Measurements from ENCODE around the gene ALAS1. TPM values are rescaled to one million over a fixed set of nuclear protein-coding genes. Genes with fewer than 3 reads are reported as not detected.

ALAS1 gene
- total RNA-seq, 2 donors from 2014 or later, result 14.4 to 15.6 TPM

- no peaks in the 10 kb centered on the region for H3K9me3 ChIP-seq (ENCODE audit: control insufficient read depth, low read length, poor library complexity, severe bottlenecking)
- DNase-seq (no peak), ATAC-seq (no peak)
- H3K27ac Mint-ChIP-seq, result peak overlapping the region; percentile 95
- no peak overlapping the region for H3K4me3 Mint-ChIP-seq
- no peaks in the 10 kb centered on the region for H3K27me3 Mint-ChIP-seq
- H3K36me3 Mint-ChIP-seq (ENCODE audit: low read depth), result peaks cover 2% of the 10 kb centered on the region
- peaks cover 58% of the 10 kb centered on the region for H3K4me1 Mint-ChIP-seq
Measured at GRCh38 chr3:52242039-52242438, 44.1 kb downstream of the ALAS1 start.

- H3K36me3 Mint-ChIP-seq (ENCODE audit: low read depth), result peaks cover 5% of the 10 kb centered on the region
- H3K27ac Mint-ChIP-seq, result peak overlapping the region; percentile 93
- no peaks in the 10 kb centered on the region for H3K27me3 Mint-ChIP-seq
- H3K9me3 ChIP-seq (ENCODE audit: control insufficient read depth, low read length, poor library complexity, severe bottlenecking), result no peaks in the 10 kb centered on the region
- H3K4me1 Mint-ChIP-seq, result peaks cover 66% of the 10 kb centered on the region
- ATAC-seq (no peak), DNase-seq (peak in 2 of 3 donors; percentile 10 to 18)
- peak overlapping the region; percentile 85 for H3K4me3 Mint-ChIP-seq
Measured at GRCh38 chr3:52243791-52244628, 46.0 kb downstream of the ALAS1 start.

- H3K4me3 Mint-ChIP-seq, result peak within 1 kb of the TSS; percentile 89
Measured at GRCh38 chr3:52245322-52246263, 47.6 kb downstream of the ALAS1 start, which contains the start of gene PPM1M. PPM1M (plus strand) TSS chr3:52245759; CDS start chr3:52245825, 66 bp downstream.

GRCh38 chr3:52246264-52246620 lies 48.3 kb downstream of the ALAS1 start:
- peak overlapping the region; percentile 89 for H3K4me3 Mint-ChIP-seq
- DNase-seq, result no peak
- peaks cover 62% of the 10 kb centered on the region for H3K4me1 Mint-ChIP-seq

More at GRCh38 chr3:52245322-52246263, 47.6 kb downstream of the ALAS1 start, which contains the start of gene PPM1M:
- peak within 1 kb of the TSS; percentile 93 for H3K27ac Mint-ChIP-seq
- peaks cover 4% of the 10 kb centered on the region for H3K36me3 Mint-ChIP-seq (ENCODE audit: low read depth)
- no peaks in the 10 kb centered on the region for H3K9me3 ChIP-seq (ENCODE audit: control insufficient read depth, low read length, poor library complexity, severe bottlenecking)
- ATAC-seq (peak; percentile 72), DNase-seq (peak; percentile 62 to 74 (median 72))
- H3K27me3 Mint-ChIP-seq, result no peaks in the 10 kb centered on the region
- peaks cover 65% of the 10 kb centered on the region for H3K4me1 Mint-ChIP-seq

DNA sequence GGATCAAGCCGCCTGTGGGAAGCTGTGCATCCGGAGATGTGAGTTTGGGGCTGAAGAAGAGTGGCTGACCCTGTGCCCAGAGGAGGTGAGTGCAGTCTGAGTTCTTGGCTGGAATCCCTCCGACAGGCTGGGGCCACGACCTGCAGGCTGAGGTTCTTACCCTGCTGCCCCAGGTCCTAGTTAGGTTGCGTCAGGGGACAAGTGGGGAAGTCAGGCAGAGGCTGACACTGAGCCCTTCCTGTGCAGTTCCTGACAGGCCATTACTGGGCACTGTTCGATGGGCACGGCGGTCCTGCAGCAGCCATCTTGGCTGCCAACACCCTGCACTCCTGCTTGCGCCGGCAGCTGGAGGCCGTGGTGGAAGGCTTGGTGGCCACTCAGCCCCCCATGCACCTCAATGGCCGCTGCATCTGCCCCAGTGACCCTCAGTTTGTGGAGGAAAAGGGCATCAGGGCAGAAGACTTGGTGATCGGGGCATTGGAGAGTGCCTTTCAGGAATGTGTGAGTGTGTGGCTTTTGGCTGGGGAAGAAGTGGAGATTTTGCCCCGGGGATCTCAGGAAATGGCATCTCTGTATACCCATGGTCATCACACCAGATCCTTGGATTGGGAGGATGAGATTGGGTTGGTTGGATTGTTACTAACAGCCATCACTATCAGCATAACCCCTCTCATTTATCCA lies 48.9 kb downstream of the ALAS1 start:
- Mint-ChIP-seq H3K27ac (peak overlapping the region; percentile 92), H3K4me1 (peaks cover 60% of the 10 kb centered on the region), H3K27me3 (no peaks in the 10 kb centered on the region), H3K36me3 (ENCODE audit: low read depth) (peaks cover 4% of the 10 kb centered on the region), H3K4me3 (peak overlapping the region; percentile 89)
- DNase-seq (no peak), ATAC-seq (peak; percentile 13)
- no peaks in the 10 kb centered on the region for H3K9me3 ChIP-seq (ENCODE audit: control insufficient read depth, low read length, poor library complexity, severe bottlenecking)

More at GRCh38 chr3:52246264-52246620, 48.3 kb downstream of the ALAS1 start:
- ATAC-seq, result peak; percentile 27
- H3K27me3 Mint-ChIP-seq, result no peaks in the 10 kb centered on the region
- peak overlapping the region; percentile 92 for H3K27ac Mint-ChIP-seq
- peaks cover 4% of the 10 kb centered on the region for H3K36me3 Mint-ChIP-seq (ENCODE audit: low read depth)
- no peaks in the 10 kb centered on the region for H3K9me3 ChIP-seq (ENCODE audit: control insufficient read depth, low read length, poor library complexity, severe bottlenecking)

DNA sequence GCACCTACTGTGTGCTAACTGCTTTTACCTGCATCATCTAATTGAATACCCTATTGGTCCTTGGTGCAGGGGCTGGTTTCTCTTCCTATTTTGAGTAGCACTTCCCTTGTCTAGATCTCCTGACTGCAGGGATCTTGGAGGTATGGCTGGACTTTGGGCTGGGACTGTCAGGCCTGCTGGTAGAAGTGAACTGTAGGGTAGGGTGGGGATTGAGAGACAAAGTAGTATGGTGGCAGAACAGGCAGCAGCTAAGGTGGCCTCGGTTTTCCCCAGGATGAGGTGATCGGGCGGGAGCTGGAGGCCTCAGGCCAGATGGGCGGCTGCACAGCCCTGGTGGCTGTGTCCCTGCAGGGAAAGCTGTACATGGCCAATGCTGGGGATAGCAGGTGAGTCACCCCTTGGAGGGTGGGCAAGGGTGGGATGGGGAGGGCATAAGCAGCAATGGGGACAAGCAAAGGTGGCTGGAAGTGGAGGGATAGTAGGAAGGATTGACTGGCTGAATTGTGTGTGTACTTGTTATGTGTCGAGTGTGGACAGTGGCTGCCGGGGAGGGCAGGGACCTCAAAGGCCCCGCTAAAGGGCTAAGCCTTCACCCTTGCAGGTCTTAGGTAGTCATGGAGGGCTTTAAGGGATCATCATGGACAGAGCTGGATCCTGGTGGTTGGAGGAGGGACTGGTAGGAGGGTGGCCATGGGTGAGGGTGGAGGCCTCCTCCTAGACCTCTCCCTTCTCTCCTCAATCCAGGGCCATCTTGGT lies 49.6 kb downstream of the ALAS1 start:
- no peaks in the 10 kb centered on the region for H3K27me3 Mint-ChIP-seq
- no peak for DNase-seq
- H3K4me1 Mint-ChIP-seq, result peaks cover 66% of the 10 kb centered on the region
- ATAC-seq, result no peak
- peak overlapping the region; percentile 89 for H3K4me3 Mint-ChIP-seq
- peak overlapping the region; percentile 92 for H3K27ac Mint-ChIP-seq
- H3K36me3 Mint-ChIP-seq (ENCODE audit: low read depth), result peaks cover 4% of the 10 kb centered on the region
- no peaks in the 10 kb centered on the region for H3K9me3 ChIP-seq (ENCODE audit: control insufficient read depth, low read length, poor library complexity, severe bottlenecking)

DNA sequence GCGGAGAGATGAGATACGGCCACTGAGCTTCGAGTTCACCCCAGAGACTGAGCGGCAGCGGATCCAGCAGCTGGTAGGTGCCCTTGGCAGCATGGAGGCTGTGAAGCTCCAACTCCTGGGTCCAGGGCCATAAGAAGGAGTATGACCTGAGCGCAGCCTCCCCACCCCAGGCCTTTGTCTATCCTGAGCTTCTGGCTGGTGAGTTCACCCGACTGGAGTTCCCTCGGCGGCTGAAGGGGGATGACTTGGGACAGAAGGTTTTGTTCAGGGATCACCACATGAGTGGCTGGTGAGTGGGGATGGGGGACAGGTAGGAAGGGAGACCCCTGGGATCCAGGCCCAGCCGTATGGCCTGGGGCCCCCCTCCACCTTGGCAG lies 50.2 kb downstream of the ALAS1 start:
- peaks cover 70% of the 10 kb centered on the region for H3K4me1 Mint-ChIP-seq

GRCh38 chr3:52248816-52249547 lies 51.0 kb downstream of the ALAS1 start:
- Mint-ChIP-seq H3K4me1 (peaks cover 73% of the 10 kb centered on the region), H3K36me3 (ENCODE audit: low read depth) (peaks cover 4% of the 10 kb centered on the region), H3K27me3 (no peaks in the 10 kb centered on the region), H3K27ac (peak overlapping the region; percentile 92), H3K4me3 (peak overlapping the region; percentile 28)
- no peak for ATAC-seq
- H3K9me3 ChIP-seq (ENCODE audit: control insufficient read depth, low read length, poor library complexity, severe bottlenecking), result no peaks in the 10 kb centered on the region
- no peak for DNase-seq

More for the DNA sequence above, 50.2 kb downstream of the ALAS1 start:
- peaks cover 4% of the 10 kb centered on the region for H3K36me3 Mint-ChIP-seq (ENCODE audit: low read depth)
- ATAC-seq (no peak), DNase-seq (no peak)
- peak overlapping the region; percentile 89 for H3K4me3 Mint-ChIP-seq
- no peaks in the 10 kb centered on the region for H3K9me3 ChIP-seq (ENCODE audit: control insufficient read depth, low read length, poor library complexity, severe bottlenecking)
- no peaks in the 10 kb centered on the region for H3K27me3 Mint-ChIP-seq
- H3K27ac Mint-ChIP-seq, result peak overlapping the region; percentile 92

DNA sequence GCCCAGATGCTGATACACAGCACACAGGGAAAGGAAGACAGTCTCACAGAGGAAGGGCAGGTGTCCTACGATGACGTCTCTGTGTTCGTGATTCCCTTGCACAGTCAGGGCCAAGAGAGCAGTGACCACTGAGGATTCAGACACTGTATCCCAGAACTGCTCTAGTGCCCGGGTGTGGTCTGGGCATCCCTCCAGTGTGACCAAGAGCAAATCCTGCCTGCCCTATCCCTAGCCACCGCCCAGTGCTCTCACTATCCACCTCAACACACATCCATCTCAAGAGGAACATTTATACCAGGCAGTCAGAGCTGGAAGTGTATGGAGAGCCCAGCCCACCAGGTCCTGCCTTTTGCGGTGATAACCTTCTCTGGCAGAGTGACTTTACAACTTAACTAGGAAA lies 51.7 kb downstream of the ALAS1 start:
- H3K36me3 Mint-ChIP-seq (ENCODE audit: low read depth), result peaks cover 4% of the 10 kb centered on the region
- H3K4me3 Mint-ChIP-seq, result no peak overlapping the region
- no peaks in the 10 kb centered on the region for H3K27me3 Mint-ChIP-seq
- H3K27ac Mint-ChIP-seq, result peak overlapping the region; percentile 87
- no peak for ATAC-seq
- DNase-seq, result no peak
- H3K4me1 Mint-ChIP-seq, result peaks cover 72% of the 10 kb centered on the region
- H3K9me3 ChIP-seq (ENCODE audit: control insufficient read depth, low read length, poor library complexity, severe bottlenecking), result no peaks in the 10 kb centered on the region

DNA sequence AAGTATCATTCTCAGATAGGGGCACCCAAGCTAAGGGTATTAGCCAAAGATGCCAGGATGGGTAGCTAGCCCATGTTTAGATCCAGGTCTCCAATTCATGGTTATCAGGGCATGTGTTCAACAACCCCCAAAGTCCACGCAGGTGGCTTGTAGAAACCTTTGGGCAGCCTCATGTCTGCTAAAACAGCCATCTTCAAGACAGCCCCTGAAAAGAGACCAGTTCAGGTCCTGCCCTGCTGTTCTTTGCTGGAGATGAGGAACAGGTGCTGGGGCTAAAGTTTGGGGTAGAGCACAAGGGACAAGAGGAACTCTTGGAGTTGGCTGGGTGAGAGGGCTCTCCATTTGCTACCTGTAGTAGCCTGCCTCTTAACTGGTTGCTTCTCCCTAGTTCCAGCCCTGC lies 52.2 kb downstream of the ALAS1 start:
- Mint-ChIP-seq H3K4me1 (peaks cover 70% of the 10 kb centered on the region), H3K27me3 (no peaks in the 10 kb centered on the region), H3K36me3 (ENCODE audit: low read depth) (peaks cover 4% of the 10 kb centered on the region), H3K4me3 (no peak overlapping the region), H3K27ac (peak overlapping the region; percentile 87)
- no peak for DNase-seq
- no peak for ATAC-seq
- no peaks in the 10 kb centered on the region for H3K9me3 ChIP-seq (ENCODE audit: control insufficient read depth, low read length, poor library complexity, severe bottlenecking)

DNA sequence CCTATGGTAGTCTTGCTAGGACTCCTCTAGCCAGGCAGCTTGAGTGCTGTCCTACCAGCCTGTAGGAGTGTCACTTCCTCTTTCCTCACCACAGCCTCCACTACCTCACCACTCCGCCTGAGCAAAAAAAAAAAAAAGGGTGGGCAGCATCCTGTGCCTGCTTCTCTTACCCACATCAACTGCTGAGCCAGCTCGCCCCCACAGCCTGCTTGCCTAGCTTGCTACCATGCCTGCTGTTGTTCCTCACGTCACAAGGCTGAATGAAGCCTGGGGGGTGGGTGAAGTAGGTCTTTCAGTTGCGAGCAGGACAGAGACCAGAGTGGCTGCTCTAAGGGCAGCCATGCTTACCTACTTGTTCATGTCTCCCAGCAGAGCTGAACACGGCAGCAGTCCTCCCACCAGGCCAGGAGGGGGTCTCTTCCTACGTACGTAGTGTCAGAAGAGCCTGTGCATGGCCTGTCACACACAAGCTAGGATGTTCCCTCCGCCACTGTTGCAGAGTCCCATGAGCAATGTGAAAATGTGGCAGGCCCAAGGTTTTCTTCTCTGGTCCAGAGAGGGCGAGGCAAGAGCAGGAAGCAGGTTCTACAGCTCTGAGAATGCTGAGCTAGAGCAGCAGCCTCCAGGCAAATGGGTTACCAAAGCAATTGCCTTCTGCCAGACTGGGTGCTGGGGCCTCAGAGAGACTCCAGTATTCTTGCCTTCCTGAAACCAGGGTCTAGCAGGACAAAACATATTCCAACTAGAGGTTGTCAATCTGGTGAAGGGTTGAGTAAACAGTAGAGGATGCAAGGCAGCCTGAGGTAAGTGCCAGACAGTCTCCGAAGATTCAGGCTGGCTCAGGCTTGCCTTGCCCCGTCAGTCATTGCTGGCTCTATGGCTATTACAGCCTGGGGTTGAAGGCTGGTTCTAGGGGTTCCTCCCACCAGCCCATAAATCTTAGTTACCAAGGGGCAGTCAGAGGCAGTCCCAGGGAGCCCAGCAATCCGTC lies 55.6 kb downstream of the ALAS1 start:
- Mint-ChIP-seq H3K4me1 (peaks cover 57% of the 10 kb centered on the region), H3K27me3 (no peaks in the 10 kb centered on the region), H3K27ac (peak overlapping the region; percentile 96), H3K36me3 (ENCODE audit: low read depth) (peaks cover 4% of the 10 kb centered on the region), H3K4me3 (peak overlapping the region; percentile 88)
- H3K9me3 ChIP-seq (ENCODE audit: control insufficient read depth, low read length, poor library complexity, severe bottlenecking), result no peaks in the 10 kb centered on the region
- ATAC-seq, result peak; percentile 92
- DNase-seq, result peak; percentile 60 to 75 (median 67)

Measured in T-helper 17 cell (primary cell).